ENCODE results near the gene ESRRA.

ESRRA gene

DNA sequence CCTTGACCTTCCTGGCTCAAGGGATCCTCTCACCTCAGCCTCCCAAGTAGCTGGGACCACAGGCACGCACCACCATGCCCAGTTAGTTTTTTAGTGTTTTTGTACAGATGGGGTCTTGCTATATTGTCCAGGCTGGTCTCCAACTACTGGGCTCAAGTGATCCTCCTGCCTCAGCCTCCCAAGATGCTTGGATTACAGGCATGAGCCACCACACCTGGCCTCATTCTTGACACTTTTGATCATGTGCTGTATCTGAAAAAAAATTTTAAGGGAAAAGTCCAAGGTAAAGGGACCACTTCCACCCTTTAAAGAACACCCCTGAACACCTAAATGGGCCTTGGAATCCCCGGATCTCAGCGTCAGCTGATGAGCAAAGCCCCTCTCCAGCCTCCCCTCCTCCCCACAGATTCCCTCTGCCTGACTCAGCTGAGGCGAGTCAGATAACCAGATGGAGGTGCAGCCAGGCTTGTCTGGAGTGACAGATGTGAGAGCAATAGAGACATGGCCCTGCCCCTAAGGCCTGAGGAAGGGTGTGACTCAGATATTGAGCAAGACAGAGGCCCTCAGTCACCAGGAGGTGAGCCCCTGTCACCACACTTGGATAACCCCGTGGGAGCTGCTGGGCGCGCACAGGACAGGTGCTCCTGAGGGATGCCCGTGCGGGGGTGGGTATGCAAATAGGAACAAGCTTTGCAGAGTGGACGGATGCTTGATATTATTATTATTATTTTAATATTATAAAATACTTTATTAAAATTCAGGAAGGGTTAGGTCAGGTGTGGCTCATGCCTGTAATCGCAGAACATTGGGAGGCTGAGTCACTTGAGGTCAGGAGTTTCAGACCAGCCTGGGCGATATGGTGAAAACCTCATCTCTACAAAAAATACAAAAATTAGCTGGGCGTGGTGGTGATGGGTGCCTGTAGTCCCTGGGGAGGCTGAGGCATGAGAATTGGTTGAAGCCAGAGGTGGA, 29.7 kb downstream of the ESRRA start:
- DNase-seq = peak; percentile 74

GRCh38 chr11:64337538-64338249, 32.4 kb downstream of the ESRRA start:
- DNase-seq = no peak

DNA sequence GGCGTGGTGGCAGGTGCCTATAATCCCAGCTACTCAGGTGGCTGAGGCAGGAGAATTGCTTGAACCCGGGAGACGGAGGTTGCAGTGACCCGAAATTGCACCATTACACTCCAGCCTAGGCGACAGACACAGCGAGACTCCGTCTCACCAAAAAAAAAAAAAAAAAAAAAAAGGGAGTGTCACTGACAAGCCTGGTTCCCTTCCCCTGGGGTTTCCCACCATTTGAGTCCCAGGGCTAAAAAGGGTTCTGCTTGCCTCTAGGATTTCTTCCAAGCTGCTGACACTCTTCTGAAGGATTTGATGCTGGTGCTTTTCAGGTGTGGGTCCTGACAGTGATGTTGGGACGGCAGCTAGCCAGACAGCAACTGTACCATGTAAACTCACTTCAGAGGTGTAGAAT, 33.4 kb downstream of the ESRRA start:
- no peak for DNase-seq

GRCh38 chr11:64339286-64339685, 34.0 kb downstream of the ESRRA start:
- DNase-seq = no peak

DNA sequence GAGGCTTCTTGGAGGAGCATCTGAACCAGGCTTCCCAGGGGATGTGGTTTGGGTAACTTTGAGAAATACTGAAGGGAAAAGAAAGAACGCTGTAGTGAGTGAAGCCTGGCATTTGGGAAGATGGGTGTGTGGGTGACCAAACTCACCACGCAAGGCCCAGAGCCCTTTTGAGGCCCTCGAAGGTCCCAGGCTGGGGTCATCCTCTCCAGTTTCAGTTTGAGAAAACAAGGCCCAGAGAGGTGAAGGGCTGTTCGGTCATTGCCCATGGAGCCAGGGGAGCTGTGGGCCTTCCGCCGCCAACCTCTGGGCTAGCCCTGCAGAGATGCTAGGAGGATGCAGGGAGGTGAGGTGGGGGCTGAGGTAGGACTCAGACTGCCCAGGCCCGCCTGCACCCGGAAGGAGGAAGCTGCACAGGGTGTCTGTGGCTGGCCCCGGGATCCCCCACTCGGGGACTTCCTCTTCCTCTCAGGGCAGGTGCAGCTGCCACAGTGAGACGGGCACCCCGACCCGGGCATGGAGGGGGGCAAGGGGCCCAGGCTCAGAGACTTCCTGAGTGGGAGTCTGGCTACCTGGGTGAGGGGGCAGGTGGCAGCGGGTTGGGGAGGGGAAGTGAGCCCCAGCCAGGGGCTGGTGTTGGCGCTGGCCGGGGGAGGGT, 34.6 kb downstream of the ESRRA start, which contains the start of gene CCDC88B:
TSS of gene CCDC88B (plus strand) at position 451 of the 655 bp plus-strand sequence. CDS start at position 514, 63 bp downstream.
- DNase-seq = peak; percentile 91

- DNase-seq = peak; percentile 85
Observed at GRCh38 chr11:64340671-64341335, 35.5 kb downstream of the ESRRA start.

GRCh38 chr11:64341429-64341828, 36.1 kb downstream of the ESRRA start:
- no peak for DNase-seq

- DNase-seq = peak; percentile 93
Observed at GRCh38 chr11:64341851-64342791, 36.8 kb downstream of the ESRRA start.

DNA sequence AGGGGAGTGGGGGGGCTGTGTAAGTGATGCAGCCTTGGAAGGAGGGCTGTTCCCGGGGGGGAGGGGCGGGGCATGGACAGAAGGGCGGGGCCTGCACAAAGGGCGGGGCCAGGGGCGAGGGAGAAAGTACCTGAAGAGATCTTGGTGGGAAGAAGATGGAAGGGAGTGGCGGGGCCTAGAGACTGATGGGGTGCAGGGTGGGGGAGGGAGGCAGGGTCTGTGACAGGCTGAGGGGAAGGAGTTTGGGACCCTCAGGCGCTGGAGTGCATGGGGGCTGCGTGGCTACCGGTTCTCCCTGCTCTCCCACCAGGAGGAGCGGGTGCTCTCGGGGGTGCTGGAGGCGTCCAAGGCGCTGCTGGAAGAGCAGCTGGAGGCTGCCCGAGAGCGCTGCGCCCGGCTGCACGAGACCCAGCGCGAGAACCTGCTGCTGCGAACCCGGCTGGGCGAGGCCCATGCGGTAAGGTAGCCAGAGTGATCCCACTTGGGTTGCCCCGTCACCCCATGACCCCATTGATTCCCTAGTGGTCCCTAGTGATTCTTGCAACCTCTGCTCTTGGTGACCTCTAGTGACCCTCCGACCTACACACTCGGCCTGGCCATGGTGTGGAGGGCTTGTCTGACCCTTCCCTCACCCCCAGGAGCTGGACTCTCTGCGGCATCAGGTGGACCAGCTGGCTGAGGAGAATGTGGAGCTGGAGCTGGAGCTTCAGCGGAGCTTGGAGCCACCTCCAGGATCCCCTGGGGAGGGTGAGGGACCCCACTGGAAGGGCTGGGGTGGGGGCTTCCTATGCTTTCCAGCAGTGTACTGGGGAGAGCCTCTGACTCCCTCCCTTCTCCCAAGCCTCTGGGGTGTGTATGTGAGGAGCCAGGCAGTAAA, 37.8 kb downstream of the ESRRA start:
- DNase-seq = no peak

GRCh38 chr11:64343767-64344559, 38.6 kb downstream of the ESRRA start:
- no peak for DNase-seq

DNA sequence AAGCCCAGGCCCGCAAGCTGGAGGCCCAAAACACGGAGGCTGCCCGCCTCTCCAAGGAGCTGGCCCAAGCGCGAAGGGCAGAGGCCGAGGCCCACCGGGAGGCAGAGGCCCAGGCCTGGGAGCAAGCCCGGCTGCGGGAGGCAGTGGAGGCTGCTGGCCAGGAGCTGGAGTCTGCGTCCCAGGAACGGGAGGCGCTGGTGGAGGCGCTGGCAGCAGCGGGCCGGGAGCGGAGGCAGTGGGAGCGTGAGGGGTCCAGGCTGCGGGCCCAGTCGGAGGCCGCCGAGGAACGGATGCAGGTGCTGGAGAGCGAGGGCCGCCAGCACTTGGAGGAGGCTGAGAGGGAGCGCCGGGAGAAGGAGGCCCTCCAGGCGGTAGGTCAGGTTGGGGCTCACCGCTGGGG, 39.5 kb downstream of the ESRRA start:
- DNase-seq = no peak

DNA sequence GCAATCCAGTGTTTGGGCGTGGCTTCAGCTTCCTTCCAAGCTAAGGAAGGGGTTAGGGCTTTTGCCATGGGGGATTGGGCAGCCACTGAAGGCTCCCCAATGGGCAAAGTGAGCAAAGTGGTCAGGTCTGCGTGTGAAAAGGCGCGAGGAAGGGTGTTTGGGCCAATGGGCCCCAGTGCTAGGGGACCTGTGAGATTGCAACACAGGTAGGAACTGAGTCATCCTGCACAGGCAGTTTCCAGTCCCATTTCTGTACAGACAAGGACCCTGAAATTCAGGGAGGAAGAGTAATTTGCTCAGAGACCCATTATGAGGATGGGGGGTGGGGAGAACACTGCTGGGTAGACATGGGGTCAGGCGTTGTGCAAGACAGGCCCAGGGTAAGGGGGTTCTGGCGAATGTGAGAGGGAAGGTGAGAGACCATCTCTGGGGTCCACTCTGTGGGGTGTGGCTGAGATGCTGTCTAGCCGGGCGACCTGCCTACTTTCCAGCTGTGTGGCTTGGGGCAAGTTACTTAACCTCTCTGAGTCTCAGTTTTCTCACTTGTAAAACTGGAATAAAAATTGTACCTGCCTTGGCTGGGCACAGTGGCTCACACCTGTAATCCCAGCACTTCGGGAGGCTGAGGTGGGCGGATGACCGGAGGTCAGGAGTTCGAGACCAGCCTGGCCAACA, 42.0 kb downstream of the ESRRA start:
- no peak for DNase-seq

DNA sequence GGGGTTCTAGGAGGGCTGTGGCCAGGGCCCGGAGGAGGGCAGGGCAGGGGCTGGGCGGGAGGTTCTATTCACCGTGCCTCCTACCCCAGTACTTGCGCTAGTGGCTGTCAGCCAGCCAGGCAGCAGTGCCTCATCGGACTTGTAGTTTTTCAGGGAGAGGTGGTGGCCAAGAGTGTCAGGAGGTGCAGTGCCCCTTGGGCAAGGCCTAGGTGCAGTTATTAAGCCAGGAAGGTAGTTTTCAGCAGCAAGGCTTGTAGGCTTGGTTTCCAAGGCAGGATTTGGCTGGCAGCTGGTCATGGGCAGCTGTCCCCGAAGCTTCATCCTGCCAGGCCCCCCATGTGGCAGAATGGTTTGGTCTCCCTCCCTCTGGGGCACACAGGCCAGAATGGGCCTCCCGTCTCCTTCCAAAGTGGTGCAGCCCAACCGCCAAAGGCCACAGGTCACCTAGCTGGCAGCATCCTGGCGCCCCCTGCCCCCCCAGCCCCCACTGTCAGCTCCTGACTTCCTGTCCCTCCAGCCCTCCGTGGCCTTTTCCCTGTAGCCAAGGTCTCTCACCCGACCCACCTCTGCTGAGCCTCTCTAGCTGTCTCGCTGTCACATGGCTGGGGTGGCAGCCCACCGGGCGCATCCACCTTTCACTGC, 43.2 kb downstream of the ESRRA start:
- no peak for DNase-seq

DNA sequence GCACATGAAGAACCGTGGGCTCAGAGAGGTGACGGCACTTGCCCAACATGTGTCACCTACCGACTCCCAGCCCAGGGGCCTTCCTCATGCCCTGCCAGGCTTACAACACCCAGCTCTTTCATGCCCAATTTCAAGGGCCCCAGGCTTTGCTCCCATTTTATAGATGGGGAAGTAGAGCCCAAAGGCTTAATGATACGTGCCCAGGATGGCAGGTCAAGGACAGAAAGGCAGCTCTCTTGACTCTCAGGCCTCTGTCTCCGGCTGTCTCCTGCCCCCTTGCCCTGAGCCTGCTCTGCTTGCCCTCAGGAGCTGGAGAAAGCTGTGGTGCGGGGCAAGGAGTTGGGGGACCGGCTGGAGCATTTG, 43.7 kb downstream of the ESRRA start:
- DNase-seq = no peak

DNA sequence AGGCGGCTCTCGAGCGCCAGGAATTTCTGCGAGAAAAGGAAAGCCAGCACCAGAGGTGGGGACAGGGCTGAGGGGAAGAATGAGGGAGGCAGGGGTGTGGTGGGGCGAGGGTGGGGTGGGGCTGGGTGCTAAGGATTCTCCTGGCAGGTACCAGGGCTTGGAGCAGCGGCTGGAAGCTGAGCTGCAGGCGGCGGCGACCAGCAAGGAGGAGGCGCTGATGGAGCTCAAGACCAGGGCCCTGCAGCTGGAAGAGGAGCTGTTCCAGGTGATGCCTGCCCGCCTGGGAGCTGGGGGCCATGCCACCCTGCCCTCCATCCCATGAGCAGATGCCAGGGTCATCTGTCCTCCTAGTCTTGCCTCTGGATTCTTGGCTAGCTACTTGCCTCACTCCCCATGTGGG, 44.1 kb downstream of the ESRRA start:
- no peak for DNase-seq

DNA sequence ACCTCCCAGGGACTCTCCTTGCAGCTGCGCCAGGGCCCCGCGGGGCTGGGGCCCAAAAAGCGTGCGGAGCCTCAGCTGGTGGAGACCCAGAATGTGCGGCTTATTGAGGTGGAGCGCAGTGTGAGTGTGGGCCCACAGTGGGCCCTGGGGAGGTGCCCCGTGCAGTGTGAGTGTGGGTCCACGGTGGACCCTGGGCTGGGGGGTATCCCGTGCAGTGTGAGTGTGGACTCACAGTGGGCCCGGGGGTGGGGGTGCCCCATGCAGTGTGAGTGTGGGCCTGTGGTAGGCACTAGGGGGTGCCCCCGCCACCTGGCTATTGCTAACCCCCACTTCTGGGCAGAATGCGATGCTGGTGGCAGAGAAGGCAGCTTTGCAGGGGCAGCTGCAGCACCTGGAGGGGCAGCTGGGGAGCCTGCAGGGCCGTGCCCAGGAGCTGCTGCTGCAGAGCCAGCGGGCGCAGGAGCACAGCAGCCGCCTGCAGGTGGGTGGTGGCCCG, 45.9 kb downstream of the ESRRA start:
- DNase-seq = no peak

DNA sequence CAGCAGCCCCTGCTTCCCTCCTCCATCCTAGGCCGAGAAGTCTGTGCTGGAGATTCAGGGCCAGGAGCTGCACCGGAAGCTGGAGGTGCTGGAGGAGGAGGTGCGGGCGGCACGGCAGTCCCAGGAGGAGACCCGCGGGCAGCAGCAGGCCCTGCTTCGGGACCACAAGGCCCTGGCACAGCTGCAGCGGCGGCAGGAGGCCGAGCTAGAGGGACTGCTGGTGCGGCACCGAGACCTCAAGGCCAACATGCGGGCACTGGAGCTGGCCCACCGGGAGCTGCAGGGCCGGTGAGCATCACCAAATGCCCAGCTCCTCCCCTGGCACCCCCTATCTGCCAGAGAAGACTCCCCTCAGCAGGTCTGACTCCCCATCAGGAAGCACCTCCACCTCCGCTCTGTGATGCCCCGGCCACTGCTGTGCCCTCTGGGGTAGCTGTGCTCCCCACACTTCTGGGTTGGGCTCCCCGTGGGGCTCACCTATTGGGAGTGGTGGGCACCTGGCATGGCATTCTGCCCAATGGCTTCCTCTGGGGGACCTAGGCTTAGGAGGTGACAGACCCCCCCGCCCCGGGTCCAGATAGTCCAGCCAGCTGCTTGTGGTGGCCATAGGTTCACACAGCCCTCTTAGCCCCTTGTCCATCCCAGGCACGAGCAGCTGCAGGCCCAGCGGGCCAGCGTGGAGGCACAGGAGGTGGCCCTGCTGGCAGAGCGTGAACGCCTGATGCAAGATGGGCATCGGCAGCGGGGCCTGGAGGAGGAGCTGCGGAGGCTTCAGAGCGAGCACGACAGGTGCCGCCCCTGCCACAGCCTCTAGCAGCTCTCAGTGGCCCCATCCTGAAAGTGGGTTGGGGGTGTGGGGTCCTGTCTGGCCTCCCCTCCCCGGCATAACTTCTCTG, 47.0 kb downstream of the ESRRA start:
- no peak for DNase-seq

All from activated CD4-positive, alpha-beta T cell treated with anti-CD3 and anti-CD28 coated beads, Interleukin-2, amount 50 U/mL, for 16 hours (primary cell).